ENCODE results near the gene HADH.

GRCh38 chr4:107999932-108000539 is 10.3 kb downstream of the HADH start:
- TF ChIP-seq, protein P1, sequence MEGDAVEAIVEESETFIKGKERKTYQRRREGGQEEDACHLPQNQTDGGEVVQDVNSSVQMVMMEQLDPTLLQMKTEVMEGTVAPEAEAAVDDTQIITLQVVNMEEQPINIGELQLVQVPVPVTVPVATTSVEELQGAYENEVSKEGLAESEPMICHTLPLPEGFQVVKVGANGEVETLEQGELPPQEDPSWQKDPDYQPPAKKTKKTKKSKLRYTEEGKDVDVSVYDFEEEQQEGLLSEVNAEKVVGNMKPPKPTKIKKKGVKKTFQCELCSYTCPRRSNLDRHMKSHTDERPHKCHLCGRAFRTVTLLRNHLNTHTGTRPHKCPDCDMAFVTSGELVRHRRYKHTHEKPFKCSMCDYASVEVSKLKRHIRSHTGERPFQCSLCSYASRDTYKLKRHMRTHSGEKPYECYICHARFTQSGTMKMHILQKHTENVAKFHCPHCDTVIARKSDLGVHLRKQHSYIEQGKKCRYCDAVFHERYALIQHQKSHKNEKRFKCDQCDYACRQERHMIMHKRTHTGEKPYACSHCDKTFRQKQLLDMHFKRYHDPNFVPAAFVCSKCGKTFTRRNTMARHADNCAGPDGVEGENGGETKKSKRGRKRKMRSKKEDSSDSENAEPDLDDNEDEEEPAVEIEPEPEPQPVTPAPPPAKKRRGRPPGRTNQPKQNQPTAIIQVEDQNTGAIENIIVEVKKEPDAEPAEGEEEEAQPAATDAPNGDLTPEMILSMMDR (IDR thresholded peaks at IDR 0.05; ENCODE audit: low read depth, low read length, poor library complexity, severe bottlenecking): no peak
- no peak for TF ChIP-seq EZH2phosphoT487 (IDR thresholded peaks at IDR 0.05; ENCODE audit: borderline replicate concordance, low read length)

All from DOHH2 (cell line).